HG03039 (cell line): ENCODE measurements around the gene HBA1.
"Not testable (repeated sequence)": the region's sequence is repeated elsewhere in the genome, so short reads cannot be mapped to it uniquely, and the experiment has no call there.

ENCODE experiments used
- ATAC-seq: cut with Tn5 transposase; IDR thresholded peaks from one replicate; pipeline ENCODE4 v1.9.1; 2021; ENCODE audit warnings: mild to moderate bottlenecking, moderate library complexity; ENCODE audit not compliant: unreplicated experiment

Gene HBA1

DNA sequence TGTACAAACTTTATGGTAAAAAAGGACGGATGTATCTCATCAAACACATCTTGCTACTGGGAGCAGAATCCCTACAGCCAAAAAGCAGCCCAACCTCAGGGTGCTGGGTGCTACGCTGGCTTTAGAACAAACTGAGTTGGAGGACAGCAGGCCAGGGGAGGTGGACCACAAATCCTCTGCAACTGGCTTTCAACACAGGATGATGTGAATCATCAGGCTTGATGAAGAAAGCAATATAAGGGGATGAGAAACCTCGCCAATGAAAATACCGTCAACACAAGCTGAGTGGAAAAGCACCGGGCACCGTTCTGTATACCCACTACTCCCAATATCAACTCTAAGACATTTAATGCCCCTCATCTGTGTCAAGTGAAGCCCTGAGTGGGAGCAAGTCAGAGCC lies 18.0 kb downstream of the HBA1 start:
- no peak for ATAC-seq

DNA sequence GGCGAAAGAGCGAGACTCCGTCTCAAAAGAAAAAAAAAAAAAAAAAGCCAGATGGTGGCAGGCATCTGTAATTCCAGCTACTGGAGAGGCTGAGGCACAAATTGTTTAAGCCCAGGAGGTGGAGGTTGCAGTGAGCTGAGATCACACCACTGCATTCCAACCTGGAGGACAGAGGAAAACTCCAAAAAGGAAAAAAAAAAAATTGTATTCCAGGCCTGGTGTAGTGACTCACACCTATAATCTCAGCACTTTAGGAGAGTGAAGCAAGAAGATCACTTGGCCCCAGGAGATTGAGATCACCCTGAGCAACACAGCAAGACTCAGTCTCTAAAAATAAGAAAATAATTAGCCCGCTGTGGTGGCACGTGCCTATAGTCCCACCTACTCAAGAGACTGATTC lies 23.9 kb downstream of the HBA1 start:
- no peak for ATAC-seq

DNA sequence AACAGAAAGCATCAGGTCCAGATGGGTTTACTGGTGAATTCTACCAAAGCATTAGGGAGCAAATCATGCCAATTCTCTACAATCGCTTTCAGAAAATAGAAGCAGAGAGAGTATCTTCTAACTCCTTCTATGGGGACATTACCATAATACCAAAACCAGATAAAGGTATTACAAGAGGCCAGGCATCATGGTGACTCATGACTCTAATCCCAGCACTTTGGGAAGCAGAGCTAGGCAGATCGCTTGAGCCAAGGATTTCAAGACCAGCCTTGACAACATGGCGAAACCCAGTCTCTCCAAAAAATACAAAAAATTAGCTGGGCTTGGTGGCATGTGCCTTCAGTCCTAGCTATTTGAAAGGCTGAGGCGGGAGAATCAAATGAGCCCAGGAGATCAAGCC lies 26.8 kb downstream of the HBA1 start:
- no peak for ATAC-seq

DNA sequence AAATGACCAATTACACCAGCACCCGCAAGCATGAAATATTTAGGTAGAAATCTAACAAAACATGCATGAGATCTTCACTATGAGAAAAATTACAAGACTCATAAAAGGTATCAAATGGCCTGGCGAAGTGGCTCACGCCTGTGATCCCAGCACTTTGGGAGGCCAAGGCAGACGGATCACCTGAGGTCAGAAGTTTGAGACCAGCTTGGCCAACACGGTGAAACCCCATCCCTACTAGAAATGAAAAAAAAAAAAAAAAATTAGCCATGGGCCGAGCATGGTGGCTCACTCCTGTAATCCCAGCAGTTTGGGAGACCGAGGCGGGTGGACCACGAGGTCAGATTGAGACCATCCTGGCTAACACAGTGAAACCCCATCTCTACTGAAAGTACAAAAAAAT lies 27.6 kb downstream of the HBA1 start:
- not testable (repeated sequence) for ATAC-seq

DNA sequence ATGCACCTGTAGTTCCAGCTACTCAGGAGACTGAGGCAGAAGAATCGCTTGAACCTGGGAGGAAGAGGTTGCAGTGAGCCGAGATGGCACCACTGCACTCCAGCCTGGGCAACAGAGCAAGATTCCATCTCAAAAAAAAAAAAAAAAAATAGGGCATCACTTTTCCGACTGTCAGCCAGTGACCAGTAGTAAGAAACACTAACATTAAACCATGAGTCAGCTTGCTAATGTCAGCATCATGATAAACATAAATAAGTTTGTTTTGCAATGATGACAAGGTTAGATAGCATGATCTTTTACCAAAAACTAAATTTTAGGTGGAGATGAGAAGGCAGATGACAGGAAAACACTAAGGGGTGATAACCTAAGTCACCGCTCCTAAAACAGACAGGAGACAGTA lies 32.9 kb downstream of the HBA1 start:
- not testable (repeated sequence) for ATAC-seq

DNA sequence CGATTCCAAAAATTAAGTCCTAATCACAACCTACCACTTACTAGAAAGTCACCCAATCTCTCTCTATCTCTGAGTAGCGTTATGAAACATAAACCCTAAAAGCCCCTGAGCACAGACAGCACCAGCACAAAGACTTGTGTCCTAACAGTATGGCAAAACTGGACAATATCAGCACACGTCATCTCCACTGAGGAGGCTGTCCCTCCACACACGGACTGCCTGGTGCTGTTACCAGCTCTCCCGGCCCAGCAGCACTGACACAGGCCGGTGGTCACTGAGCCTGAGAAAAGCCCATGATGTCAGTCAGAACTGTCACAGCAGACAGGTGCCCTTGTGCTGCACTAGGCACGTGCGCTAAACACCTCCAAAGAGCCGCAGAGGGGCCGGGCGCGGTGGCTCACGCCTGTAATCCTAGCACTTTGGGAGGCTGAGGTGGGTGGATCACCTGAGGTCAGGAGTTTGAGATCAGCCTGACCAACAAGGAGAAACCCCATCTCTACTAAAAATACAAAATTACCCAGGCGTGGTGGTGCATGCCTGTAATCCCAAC lies 35.2 kb downstream of the HBA1 start:
- ATAC-seq: not testable (repeated sequence)

DNA sequence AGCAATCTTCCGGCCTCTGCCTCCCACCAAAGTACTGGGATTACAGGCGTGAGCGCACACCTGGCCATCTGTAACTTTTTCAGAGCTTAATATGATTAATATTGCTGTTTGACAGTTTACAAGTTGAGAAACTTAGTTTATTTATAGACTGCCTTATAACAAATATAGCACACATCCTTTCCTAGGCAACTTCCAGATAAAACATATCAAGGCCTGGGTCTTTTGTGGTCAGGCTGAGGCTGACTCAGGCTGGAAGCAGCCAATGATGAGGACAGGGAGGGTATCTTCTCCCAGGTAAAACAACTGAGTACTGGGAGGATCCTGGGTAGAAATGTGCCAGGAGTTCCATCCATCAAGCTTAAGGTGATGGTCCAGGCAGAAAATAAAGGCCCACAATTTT lies 36.5 kb downstream of the HBA1 start:
- no peak for ATAC-seq

DNA sequence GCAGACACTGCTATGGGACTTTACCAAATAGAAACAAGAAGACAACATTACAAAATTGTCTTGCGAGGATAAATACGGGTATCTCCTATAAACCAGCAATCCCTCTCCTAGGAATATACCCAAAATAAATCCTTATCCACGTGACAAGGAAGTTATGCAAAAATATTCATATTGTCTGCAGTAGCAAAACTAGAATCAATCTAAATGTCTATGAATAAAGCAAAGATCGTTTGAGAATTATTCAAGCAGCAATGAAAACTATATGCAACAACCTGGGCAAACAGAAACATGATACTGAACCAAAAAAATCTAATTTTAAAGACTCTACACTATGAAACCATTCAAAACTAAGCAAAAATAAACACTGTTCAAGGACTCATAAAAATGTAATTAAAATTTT lies 43.5 kb downstream of the HBA1 start:
- ATAC-seq: no peak
